ENCODE measurements around the gene NPR2.

Gene NPR2

GRCh38 chr9:35836595-35836994 lies 45.2 kb downstream of the NPR2 start:
- peaks cover 8% of the 10 kb centered on the region for H3K4me1 Mint-ChIP-seq
- H3K4me3 Mint-ChIP-seq, result no peak overlapping the region
- H3K36me3 Mint-ChIP-seq, result no peaks in the 10 kb centered on the region
- no peak for DNase-seq
- H3K9me3 Mint-ChIP-seq, result no peaks in the 10 kb centered on the region
- CTCF ChIA-PET, result interaction anchor here (0.7 to 2.7 kb wide), 7 partner anchors 10 to 69 kb away, joined by 3 to 12 read pairs (median 7); no protein-coding TSS in a partner anchor
- peaks cover 15% of the 10 kb centered on the region for H3K27me3 Mint-ChIP-seq
- H3K27ac Mint-ChIP-seq, result no peak overlapping the region

GRCh38 chr9:35839926-35840325 lies 48.5 kb downstream of the NPR2 start:
- Mint-ChIP-seq H3K4me1 (peaks cover 10% of the 10 kb centered on the region), H3K9me3 (no peaks in the 10 kb centered on the region), H3K27me3 (peaks cover 15% of the 10 kb centered on the region), H3K36me3 (no peaks in the 10 kb centered on the region), H3K4me3 (no peak overlapping the region), H3K27ac (no peak overlapping the region)
- no peak for DNase-seq
- CTCF ChIA-PET, result interaction anchor here (1.4 kb wide), 1 partner anchor 50 kb away, joined by 3 read pairs; no protein-coding TSS in a partner anchor

- H3K27me3 Mint-ChIP-seq, result peaks cover 18% of the 10 kb centered on the region
- peaks cover 21% of the 10 kb centered on the region for H3K4me1 Mint-ChIP-seq
- DNase-seq, result no peak
- H3K27ac Mint-ChIP-seq, result no peak overlapping the region
- no peaks in the 10 kb centered on the region for H3K9me3 Mint-ChIP-seq
- no peaks in the 10 kb centered on the region for H3K36me3 Mint-ChIP-seq
- no peak overlapping the region for H3K4me3 Mint-ChIP-seq
- CTCF ChIA-PET, result interaction anchor here (1.0 to 1.7 kb wide), 2 partner anchors 15 to 41 kb away, joined by 3 to 5 read pairs; no protein-coding TSS in a partner anchor
These were observed 49.7 kb downstream of the NPR2 start for GRCh38 chr9:35840881-35841644.

- H3K27me3 Mint-ChIP-seq, result peaks cover 18% of the 10 kb centered on the region
- CTCF ChIA-PET, result interaction anchor here (0.6 to 1.7 kb wide), 5 partner anchors 13 to 166 kb away, joined by 3 to 5 read pairs (median 3); partner anchors contain the start of gene FAM221B
- no peak for DNase-seq
- H3K4me3 Mint-ChIP-seq, result no peak overlapping the region
- H3K27ac Mint-ChIP-seq, result no peak overlapping the region
- no peaks in the 10 kb centered on the region for H3K9me3 Mint-ChIP-seq
- H3K36me3 Mint-ChIP-seq, result no peaks in the 10 kb centered on the region
- H3K4me1 Mint-ChIP-seq, result peaks cover 21% of the 10 kb centered on the region
These were observed 50.2 kb downstream of the NPR2 start for GRCh38 chr9:35841645-35841900.

- Mint-ChIP-seq H3K9me3 (no peaks in the 10 kb centered on the region), H3K36me3 (no peaks in the 10 kb centered on the region), H3K4me1 (peaks cover 25% of the 10 kb centered on the region), H3K4me3 (no peak overlapping the region), H3K27me3 (peaks cover 16% of the 10 kb centered on the region), H3K27ac (no peak overlapping the region)
- CTCF ChIA-PET, result interaction anchor here (0.6 to 1.7 kb wide), 5 partner anchors 14 to 166 kb away, joined by 3 to 5 read pairs (median 3); partner anchors contain the start of gene FAM221B
- DNase-seq, result no peak
These were observed 50.8 kb downstream of the NPR2 start for GRCh38 chr9:35842020-35842745.

- DNase-seq, result no peak
- no peak overlapping the region for H3K27ac Mint-ChIP-seq
- CTCF ChIA-PET, result interaction anchor here (1.1 to 4.7 kb wide), 3 partner anchors 8 to 17 kb away, joined by 3 to 16 read pairs (median 5); partner anchors contain the start of gene FAM221B
- H3K36me3 Mint-ChIP-seq, result no peaks in the 10 kb centered on the region
- H3K4me3 Mint-ChIP-seq, result no peak overlapping the region
- H3K27me3 Mint-ChIP-seq, result peaks cover 13% of the 10 kb centered on the region
- H3K4me1 Mint-ChIP-seq, result peaks cover 25% of the 10 kb centered on the region
- H3K9me3 Mint-ChIP-seq, result no peaks in the 10 kb centered on the region
These were observed 51.4 kb downstream of the NPR2 start for GRCh38 chr9:35842795-35843194.

GRCh38 chr9:35844628-35845270 lies 53.4 kb downstream of the NPR2 start:
- Mint-ChIP-seq H3K27ac (no peak overlapping the region), H3K4me3 (no peak overlapping the region), H3K27me3 (peaks cover 9% of the 10 kb centered on the region), H3K36me3 (no peaks in the 10 kb centered on the region), H3K4me1 (peaks cover 25% of the 10 kb centered on the region), H3K9me3 (no peaks in the 10 kb centered on the region)
- CTCF ChIA-PET, result interaction anchor here (1.1 to 4.7 kb wide), 5 partner anchors 10 to 49 kb away, joined by 3 to 16 read pairs (median 4); partner anchors contain the start of gene HINT2
- peak; percentile 31 for DNase-seq

GRCh38 chr9:35845824-35846771 lies 54.7 kb downstream of the NPR2 start:
- Mint-ChIP-seq H3K4me1 (peaks cover 25% of the 10 kb centered on the region), H3K36me3 (no peaks in the 10 kb centered on the region), H3K9me3 (no peaks in the 10 kb centered on the region), H3K4me3 (no peak overlapping the region), H3K27me3 (peaks cover 6% of the 10 kb centered on the region), H3K27ac (peak overlapping the region; percentile 26)
- CTCF ChIA-PET, result interaction anchor here (0.6 to 4.7 kb wide), 6 partner anchors 11 to 390 kb away, joined by 3 to 16 read pairs (median 4); partner anchors contain the start of gene HINT2
- DNase-seq, result no peak

- H3K27me3 Mint-ChIP-seq, result peaks cover 11% of the 10 kb centered on the region
- H3K4me1 Mint-ChIP-seq, result peaks cover 25% of the 10 kb centered on the region
- no peak overlapping the region for H3K4me3 Mint-ChIP-seq
- CTCF ChIA-PET, result interaction anchor here (1.4 kb wide), 2 partner anchors 10 to 22 kb away, joined by 4 read pairs; no protein-coding TSS in a partner anchor
- no peak for DNase-seq
- no peaks in the 10 kb centered on the region for H3K36me3 Mint-ChIP-seq
- no peak overlapping the region for H3K27ac Mint-ChIP-seq
- no peaks in the 10 kb centered on the region for H3K9me3 Mint-ChIP-seq
These were observed 56.6 kb downstream of the NPR2 start for GRCh38 chr9:35847792-35848572.

- Mint-ChIP-seq H3K27me3 (peaks cover 15% of the 10 kb centered on the region), H3K27ac (no peak overlapping the region), H3K4me3 (no peak overlapping the region), H3K4me1 (no peaks in the 10 kb centered on the region), H3K9me3 (no peaks in the 10 kb centered on the region), H3K36me3 (no peaks in the 10 kb centered on the region)
- CTCF ChIA-PET, result interaction anchor here (1.1 kb wide), 1 partner anchor 62 kb away, joined by 3 read pairs; no protein-coding TSS in a partner anchor
- no peak for DNase-seq
These were observed 61.0 kb downstream of the NPR2 start for GRCh38 chr9:35852267-35852815.

- H3K36me3 Mint-ChIP-seq, result no peaks in the 10 kb centered on the region
- CTCF ChIA-PET, result interaction anchor here (1.1 kb wide), 1 partner anchor 63 kb away, joined by 3 read pairs; no protein-coding TSS in a partner anchor
- H3K4me1 Mint-ChIP-seq, result no peaks in the 10 kb centered on the region
- no peak overlapping the region for H3K4me3 Mint-ChIP-seq
- H3K27ac Mint-ChIP-seq, result no peak overlapping the region
- H3K9me3 Mint-ChIP-seq, result no peaks in the 10 kb centered on the region
- H3K27me3 Mint-ChIP-seq, result peaks cover 20% of the 10 kb centered on the region
- DNase-seq, result no peak
These were observed 61.8 kb downstream of the NPR2 start for GRCh38 chr9:35852876-35853865.

Data from activated naive CD4-positive, alpha-beta T cell treated with anti-CD3 and anti-CD28 coated beads, Interleukin-2, amount 10 ng/mL, durations not matched to agents 7 days and 5 days (primary cell).